Activated T-cell treated with anti-CD3 and anti-CD28 coated beads for 4 hours (primary cell): ENCODE measurements around the gene KRTAP9-1.
"Not testable (repeated sequence)": the region's sequence is repeated elsewhere in the genome, so short reads cannot be mapped to it uniquely, and the experiment has no call there.

Experiments used
- DNase-seq: peaks from one replicate; pipeline ENCODE4 v3.0.0-alpha.2; 2020

KRTAP9-1 gene

GRCh38 chr17:41184480-41184961, 5.2 kb upstream of the KRTAP9-1 start, which contains the start of gene KRTAP4-1:
Gene KRTAP4-1 (minus strand): TSS chr17:41184911. CDS start chr17:41184854, 57 bp downstream.
- DNase-seq = no peak

GRCh38 chr17:41185001-41185400, 4.7 kb upstream of the KRTAP9-1 start:
- DNase-seq = no peak

DNA sequence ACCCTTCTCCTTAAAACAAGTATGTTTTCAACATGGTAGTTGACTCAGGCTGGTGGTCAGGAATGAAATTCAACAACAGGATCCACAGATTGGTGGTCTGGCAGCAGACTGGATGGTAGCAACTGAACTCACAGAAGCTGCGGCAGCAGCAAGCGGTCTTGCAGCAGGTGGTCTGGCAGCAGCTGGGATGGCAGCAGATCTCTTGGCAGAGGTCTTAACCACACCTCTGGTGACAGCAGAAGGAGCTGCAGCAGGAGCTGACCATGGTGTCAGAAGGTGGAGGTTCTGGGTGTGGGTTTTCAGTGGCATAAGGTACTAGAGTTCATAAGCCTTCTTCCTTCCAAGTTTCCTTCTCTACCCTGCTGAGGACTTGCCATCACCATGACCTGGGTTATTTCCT, 2.8 kb upstream of the KRTAP9-1 start:
- no peak for DNase-seq

- no peak for DNase-seq
Observed at GRCh38 chr17:41190328-41190727, 641 bp downstream of the KRTAP9-1 start.

DNA sequence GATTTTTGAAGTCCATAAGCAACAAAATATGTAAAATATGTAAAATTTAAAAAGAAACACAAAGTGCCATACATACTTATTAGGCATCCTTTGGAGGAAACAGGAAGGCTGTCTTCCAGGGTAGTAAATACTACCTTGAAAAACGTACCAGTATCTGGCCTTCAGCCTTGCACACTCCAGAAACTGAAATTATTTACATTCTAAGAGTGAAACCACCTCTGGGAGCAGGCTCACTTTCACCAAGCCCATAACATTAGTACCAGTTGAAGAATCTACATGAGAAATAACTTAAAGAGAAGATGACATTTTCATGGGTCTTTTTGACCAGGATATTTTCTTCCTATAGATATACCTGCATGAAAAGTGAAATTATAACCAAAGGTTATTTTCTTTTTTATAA, 6.4 kb downstream of the KRTAP9-1 start:
- no peak for DNase-seq

- DNase-seq = no peak
Observed at GRCh38 chr17:41199421-41200078, 9.9 kb downstream of the KRTAP9-1 start.

DNA sequence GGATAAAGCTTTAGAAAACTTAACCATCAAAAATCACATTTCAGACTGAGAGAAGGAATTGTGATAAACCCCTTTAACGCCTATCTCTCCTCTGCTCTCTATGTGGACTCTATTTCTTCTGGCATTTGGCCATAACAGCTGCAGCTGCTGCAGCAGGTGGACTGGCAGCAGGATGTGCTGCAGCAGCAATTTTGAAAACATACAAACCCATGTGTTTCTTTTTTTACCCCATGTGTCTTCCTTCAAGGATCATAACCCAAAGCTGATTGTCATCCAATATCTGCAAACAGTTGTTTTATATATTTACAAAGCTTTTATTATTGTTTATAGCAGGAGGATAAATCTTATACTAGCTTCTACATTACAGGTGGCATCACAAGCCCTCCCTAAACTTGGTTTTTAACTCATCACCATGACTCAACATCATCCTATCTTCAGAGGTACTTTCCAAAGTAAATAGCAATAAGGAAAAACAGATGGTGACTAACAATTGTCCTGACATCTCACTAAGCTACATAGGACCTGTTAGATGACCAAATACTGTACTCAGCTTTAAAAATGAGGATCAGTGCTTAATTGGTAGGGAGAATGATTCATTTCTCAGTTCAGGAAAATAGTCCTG, 22.3 kb downstream of the KRTAP9-1 start:
- DNase-seq = no peak

DNA sequence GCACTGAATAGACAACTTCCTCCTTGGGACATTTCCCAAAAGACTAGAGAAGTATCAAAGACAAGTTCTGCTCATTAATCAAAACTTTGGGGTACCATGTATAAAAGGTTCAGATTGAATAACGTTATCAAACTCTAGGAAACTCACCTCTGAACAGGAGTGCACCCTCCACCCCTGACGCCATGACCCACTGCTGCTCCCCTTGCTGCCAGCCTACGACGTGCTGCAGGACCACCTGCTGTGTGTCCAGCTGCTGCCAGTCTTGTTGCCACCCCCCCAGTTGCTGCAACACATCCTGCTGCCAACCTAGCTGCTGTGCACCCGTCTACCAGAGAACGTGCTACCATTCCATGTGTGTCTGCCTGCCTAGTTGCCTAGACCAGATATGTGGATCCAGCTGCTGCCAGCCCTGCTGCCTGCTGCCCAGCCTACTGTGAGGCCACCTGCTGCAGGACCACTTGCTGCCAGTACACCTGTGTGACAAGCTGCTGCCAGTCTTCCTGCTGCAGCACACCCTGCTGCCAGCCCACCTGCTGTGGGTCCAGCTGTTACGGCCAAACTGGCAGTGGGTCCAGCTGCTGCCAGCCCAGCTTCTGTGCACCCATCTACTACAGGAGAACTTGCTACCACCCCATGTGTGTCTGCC, 23.0 kb downstream of the KRTAP9-1 start:
- DNase-seq = no peak

GRCh38 chr17:41215681-41216080, 26.0 kb downstream of the KRTAP9-1 start:
- no peak for DNase-seq

- no peak for DNase-seq
Observed at GRCh38 chr17:41223821-41224220, 34.1 kb downstream of the KRTAP9-1 start.

GRCh38 chr17:41226051-41226450, 36.4 kb downstream of the KRTAP9-1 start:
- no peak for DNase-seq

DNA sequence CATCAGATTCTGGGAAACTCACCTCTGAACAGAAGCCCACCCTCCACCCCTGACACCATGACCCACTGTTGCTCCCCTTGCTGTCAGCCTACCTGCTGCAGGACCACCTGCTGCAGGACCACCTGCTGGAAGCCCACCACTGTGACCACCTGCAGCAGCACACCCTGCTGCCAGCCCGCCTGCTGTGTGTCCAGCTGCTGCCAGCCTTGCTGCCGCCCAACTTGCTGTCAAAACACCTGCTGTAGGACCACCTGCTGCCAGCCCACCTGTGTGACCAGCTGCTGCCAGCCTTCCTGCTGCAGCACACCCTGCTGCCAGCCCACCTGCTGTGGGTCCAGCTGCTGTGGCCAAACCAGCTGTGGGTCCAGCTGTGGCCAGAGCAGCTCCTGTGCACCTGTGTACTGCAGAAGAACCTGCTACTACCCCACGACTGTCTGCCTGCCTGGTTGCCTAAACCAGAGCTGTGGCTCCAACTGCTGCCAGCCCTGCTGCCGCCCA, 37.0 kb downstream of the KRTAP9-1 start, which contains the start of gene KRTAP9-2:
TSS of gene KRTAP9-2 (plus strand) at position 51 of the 498 bp plus-strand sequence. CDS start at position 58, 7 bp downstream.
- not testable (repeated sequence) for DNase-seq

DNA sequence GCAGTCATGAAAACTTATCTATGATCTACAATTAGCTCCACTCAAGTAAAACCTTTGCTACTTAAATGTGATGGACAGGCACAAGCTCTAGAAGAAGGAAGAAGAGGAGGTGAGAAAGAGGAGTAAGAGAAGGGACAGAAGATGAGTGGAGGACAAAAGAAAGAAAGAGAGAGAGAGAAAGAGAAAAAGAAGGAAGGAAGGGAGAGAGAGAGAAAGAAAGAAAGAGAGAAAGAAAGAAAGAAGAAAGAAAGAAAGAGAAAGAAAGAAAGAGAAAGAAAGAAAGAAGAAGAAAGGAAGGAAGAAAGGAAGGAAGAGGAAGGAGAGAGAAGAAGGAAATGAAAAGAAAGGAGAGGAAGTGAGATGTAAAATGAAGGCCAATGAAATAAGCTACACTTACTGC, 40.4 kb downstream of the KRTAP9-1 start:
- no peak for DNase-seq

- DNase-seq = no peak
Observed at GRCh38 chr17:41231731-41232130, 42.0 kb downstream of the KRTAP9-1 start.

GRCh38 chr17:41232399-41233105, 42.9 kb downstream of the KRTAP9-1 start, which contains the start of gene KRTAP9-3:
Gene KRTAP9-3 (plus strand): TSS chr17:41232449. CDS start chr17:41232502, 53 bp downstream.
- not testable (repeated sequence) for DNase-seq

- DNase-seq = not testable (repeated sequence)
Observed at GRCh38 chr17:41237116-41237515, 47.4 kb downstream of the KRTAP9-1 start.

DNA sequence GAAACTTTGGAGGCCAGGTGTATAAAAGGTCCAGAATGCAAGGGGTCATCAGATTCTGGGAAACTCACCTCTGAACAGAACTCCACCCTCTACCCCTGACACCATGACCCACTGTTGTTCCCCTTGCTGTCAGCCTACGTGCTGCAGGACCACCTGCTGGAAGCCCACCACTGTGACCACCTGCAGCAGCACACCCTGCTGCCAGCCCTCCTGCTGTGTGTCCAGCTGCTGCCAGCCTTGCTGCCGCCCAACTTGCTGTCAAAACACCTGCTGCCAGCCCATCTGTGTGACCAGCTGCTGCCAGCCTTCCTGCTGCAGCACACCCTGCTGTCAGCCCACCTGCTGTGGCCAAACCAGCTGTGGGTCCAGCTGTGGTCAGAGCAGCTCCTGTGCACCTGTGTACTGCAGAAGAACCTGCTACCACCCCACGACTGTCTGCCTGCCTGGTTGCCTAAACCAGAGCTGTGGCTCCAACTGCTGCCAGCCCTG, 48.3 kb downstream of the KRTAP9-1 start, which contains the start of gene KRTAP9-8:
TSS of gene KRTAP9-8 (plus strand) at position 51 of the 489 bp plus-strand sequence. CDS start at position 104, 53 bp downstream.
- not testable (repeated sequence) for DNase-seq
